ENCODE results near the gene ZMAT5.
A peak's percentile ranks its signal among the peaks of the same experiment; 100 is the strongest.
"Not testable (repeated sequence)": the region's sequence is repeated elsewhere in the genome, so short reads cannot be mapped to it uniquely, and the experiment has no call there.

Gene ZMAT5

DNA sequence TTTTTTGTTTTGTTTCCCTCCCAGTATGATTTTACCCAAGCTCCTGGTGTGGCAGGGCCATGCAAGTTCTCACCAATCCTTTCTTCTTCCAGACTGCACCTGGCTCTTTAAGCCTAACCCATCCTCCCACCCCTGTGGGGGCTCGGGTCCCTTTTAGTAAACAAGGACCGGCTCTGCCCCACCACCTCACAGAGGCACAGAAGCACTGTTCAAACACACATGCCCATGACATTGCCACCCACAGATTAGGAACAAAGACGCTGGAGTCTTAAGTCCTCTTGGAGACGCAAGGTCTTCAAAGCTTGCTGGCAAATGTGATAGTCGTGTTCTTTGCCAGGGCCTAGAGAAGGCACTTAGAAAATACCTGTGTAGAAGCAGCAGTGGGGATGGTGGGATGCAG is 19.2 kb upstream of the ZMAT5 start:
- peak in 2 of 3 experiments; percentile 1 to 31 for DNase-seq

GRCh38 chr22:29784451-29785361 is 17.9 kb upstream of the ZMAT5 start:
- no peak for DNase-seq

DNA sequence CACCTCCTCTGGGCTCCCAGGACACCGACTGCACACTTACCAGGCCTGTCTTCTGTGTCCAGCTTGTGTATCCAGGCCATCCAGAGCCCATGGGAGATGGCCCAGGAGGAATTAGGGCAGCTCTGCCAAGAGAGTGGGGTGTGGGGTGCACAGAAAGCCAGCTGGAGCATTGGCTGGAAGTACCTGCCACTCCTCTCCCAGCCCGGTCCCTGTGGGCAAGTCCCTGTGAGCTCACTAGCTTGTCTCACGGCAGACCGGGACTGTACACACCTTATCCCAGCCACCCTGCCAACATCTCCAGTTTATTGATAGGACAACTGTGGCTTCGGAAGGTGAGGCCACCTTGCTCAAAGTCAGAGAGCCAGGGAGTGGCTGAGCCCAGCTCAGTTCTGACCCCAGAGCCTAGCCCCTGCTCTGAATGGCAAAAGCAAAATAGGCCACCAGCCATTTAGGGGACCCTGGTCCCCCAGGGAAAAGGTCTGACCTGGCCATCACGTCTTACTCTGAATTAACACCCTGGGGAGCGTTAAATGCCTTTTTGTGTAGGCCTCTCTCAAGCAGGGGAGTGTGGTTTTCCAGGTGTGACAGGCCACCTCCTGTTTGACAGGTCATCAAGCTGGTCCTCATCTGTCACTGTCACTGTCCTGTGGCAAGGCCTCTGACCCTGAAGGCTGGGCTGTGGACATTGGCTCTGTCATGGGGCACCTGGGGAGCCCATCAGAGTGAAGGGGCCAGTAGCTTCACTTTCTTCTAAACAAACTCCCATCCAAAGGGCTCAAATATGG is 15.4 kb upstream of the ZMAT5 start:
- DNase-seq, result peak in 1 of 3 experiments; percentile 4

GRCh38 chr22:29780748-29781676 is 14.2 kb upstream of the ZMAT5 start:
- no peak for DNase-seq

GRCh38 chr22:29780220-29780619 is 13.4 kb upstream of the ZMAT5 start:
- DNase-seq, result no peak

DNA sequence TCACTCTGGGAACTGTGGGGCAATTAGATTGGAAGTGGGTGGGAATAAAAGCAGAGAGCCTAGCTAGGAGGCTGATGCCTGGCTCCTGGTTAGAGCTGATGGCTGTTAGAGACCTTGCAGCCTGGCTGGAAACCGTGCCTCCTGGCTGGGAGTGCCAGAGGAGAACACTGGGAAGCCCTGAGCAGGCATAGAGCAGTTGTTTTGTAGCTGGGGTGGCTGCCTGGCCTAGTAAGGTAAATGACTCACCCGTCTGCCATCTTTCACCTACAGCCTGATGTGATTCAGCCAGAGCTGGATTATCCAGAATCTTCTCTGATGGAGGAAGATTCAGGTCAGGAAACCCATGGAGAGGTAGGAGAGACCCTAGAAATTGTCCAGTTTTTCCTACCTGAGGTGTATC is 6.4 kb upstream of the ZMAT5 start:
- no peak for DNase-seq

GRCh38 chr22:29772170-29772641 is 5.4 kb upstream of the ZMAT5 start:
- no peak for DNase-seq

DNA sequence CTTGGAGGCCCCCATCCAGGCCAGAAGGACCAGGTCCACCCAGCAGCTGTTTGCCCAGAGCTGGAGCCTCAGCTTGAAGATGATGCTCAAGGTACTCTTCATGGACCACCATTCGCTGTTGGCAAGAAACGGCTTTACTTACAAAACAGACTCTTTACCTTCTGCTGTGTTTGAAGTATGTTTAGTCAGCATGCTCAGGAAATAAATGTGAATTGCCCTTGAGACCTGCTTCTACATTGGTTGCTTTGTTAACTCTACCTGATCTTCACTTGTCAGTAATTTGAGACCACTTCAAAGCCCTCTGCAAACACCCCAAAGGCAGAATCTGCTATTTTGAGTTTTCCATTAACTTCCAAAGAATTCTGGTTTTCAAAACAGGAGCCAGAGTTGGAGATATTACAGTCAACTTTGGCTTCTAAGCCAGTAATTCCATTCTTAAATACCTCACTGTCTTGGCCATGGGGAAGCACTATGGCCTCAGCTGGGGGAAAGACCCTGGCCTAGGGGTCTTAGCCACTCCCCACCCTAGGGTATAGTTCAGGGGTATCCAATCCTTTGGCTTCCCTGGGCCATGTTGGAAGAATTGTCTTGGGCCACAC is 3.0 kb upstream of the ZMAT5 start:
- DNase-seq, result peak in 1 of 3 experiments; percentile 2

GRCh38 chr22:29768052-29768693 is 1.4 kb upstream of the ZMAT5 start:
- DNase-seq, result no peak

DNA sequence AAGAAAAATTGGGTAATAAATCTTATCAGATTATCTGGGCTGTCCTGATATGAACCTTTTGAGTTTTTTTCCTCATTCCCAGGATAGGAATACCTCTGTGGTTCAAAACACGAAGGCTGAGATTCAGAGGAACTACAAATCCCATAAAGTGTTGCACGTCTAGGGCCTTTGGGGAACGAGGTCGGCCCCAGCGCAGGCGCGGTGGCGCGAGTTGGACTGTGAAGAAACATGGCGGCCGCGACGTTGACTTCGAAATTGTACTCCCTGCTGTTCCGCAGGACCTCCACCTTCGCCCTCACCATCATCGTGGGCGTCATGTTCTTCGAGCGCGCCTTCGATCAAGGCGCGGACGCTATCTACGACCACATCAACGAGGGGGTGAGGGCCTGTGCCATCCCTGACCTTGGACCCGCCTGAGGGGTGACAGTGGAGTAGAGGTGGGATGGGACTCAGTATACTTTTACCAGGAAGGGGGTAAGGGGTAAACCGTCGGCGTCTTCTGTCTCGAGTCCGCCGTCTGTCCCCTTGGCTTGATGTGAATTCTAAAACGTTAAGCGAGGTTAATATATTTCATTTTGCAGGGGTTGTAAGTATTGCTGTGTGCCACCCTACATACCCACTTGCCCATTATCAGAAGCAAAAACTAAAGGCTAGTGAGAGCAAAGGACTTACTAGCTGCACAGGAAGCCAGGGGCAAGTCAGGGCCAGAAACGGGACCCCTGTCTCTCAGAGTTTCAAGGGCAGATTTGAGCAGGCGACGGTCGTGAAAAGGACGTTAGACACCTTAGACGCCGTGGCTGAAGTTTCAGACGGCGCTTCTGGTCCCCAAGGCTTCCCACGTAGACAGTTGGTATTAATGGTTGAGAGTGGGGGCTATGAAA is 604 bp upstream of the ZMAT5 start, which contains the start of gene UQCR10:
TSS of gene UQCR10 (plus strand) at position 199 of the 881 bp plus-strand sequence. CDS start at position 229, 30 bp downstream.
- DNase-seq, result peak; percentile 86 to 96 (median 86)

GRCh38 chr22:29765905-29766631 is 739 bp downstream of the ZMAT5 start:
- DNase-seq, result peak in 2 of 3 experiments; percentile 17 to 52

- DNase-seq, result peak in 2 of 3 experiments; percentile 13 to 75
These were observed 4.5 kb downstream of the ZMAT5 start for GRCh38 chr22:29762263-29762662.

DNA sequence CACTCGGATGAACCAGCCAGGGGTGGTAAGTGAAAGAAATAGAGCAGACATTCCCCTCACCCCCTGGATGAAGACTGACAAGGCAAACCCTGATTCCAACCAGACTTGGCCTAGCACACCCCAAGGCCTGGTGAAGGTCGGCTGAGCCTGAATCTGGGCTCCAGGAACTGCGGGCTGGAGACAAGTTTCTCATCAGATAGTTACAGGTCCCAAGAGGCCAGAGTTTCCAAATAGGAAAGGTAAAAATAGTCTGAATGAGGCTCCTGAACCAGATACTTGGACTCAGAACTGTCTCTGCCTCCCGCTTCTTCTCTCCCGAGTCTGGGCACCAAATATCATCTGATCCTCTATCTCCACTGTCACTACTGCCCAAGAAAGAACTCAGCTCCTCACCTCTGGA is 7.8 kb downstream of the ZMAT5 start:
- no peak for DNase-seq

DNA sequence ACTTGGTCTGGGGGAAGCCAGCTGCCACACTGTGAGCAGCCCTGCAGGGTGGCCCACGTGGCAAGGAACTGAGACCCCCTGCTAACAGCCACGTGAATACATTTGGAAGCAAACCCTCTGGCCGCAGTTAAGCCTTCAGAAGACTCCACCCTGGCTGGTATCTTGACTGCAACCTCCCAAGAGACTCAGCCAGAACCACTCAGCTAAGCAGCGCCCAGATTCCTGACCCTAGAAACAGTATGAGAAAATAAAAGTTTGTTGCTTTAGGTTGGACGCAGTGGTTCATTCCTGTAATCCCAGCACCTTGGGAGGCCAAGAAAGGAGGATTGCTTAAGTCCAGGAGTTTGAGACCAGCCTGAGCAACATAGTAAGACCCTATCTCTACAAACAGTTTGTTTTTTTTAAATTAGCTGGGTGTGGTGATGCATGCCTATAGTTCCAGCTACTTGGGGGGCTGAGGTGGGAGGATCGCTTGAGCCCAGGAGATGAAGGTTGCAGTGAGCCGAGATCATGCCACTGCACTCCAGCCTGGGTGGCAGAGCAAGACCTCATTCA is 8.7 kb downstream of the ZMAT5 start:
- DNase-seq, result no peak

- no peak for DNase-seq
These were observed 9.7 kb downstream of the ZMAT5 start for GRCh38 chr22:29757096-29757495.

DNA sequence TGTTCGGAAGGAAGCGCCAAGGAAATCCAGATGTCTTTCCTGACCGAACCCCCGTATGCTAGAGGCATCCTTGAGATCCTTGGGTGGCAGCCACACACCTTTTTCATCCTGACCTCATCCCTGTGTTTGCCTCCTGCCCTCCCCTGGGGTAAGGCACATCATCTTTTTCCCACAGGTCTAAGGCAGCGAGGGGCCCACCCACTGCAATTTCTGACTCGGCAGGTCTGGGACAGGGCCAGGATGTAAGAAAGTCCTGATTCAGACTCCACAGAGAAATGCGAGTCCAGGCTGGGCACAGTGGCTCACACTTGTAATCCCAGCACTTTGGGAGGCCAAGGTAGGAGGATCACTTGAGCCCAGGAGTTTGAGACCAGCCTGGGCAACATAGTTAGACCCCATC is 10.5 kb downstream of the ZMAT5 start:
- DNase-seq, result no peak

GRCh38 chr22:29755889-29756288 is 10.9 kb downstream of the ZMAT5 start:
- peak in 2 of 3 experiments; percentile 51 to 77 for DNase-seq

- not testable (repeated sequence) for DNase-seq
These were observed 12.0 kb downstream of the ZMAT5 start for GRCh38 chr22:29754658-29755395.
